HG03064 (cell line): ENCODE measurements around the gene ARHGEF12.
"Not testable (repeated sequence)": the region's sequence is repeated elsewhere in the genome, so short reads cannot be mapped to it uniquely, and the experiment has no call there.

ENCODE experiments used
- ATAC-seq: cut with Tn5 transposase; IDR thresholded peaks from one replicate; pipeline ENCODE4 v1.9.1; 2021; ENCODE audit warnings: low read depth; ENCODE audit not compliant: unreplicated experiment

The ARHGEF12 gene

DNA sequence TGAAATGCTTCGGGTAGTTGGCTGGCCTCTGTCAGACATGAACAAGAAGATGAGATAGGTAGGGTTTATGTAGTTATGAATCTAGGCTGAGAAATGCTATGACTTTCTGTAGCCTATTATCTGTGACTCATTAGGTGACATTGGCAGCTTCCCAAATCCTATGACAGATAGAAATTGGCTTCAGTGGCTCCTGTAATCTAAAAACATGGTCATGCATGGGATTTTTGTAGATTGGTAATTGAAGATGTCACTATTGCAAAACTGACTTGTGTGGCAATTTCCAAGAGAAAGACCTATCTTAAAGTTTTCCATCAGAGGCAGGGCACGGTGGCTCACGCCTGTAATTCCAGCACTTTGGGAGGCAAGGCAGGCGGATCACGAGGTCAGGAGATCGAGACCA lies 145.9 kb downstream of the ARHGEF12 start:
- no peak for ATAC-seq

GRCh38 chr11:120484722-120485121 lies 148.5 kb downstream of the ARHGEF12 start:
- ATAC-seq: no peak

GRCh38 chr11:120486138-120486537 lies 149.9 kb downstream of the ARHGEF12 start:
- ATAC-seq: no peak

DNA sequence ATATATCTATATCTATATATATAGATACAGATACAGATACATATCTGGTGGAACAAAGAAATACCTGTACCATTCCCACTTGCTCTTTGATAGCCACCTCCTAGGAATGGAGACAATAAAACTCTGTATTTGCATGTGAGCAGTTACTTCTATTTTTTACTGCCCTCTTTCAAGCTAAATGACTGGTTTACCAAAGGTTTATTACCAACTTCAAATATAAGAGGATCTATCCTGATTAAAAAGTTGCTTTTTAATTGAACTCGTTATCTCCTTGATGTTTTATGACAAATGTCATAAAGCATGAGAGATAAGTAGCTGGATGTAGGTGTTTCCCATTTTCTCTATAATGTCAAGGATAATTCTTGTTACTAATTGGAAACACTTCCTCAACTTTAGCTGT lies 153.6 kb downstream of the ARHGEF12 start:
- ATAC-seq: no peak

DNA sequence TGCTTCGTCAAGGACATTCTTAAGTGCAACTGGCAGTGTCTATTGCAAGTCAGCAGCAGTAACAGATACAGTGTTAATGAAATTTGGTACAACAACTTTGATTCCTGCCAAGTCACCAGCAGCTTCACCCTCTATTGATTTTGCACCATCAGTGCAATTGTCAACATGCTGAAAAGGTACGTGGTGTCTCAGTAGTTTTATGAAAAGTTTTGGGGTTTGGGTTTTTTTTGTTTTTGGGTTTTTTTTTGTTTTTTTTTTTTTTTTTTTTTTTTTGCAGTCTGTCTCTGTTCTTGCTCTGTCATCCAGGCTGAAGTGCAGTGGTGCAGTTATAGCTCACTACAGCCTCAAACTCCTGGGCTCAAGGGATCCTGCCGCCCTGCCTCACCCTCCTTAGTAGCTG lies 156.3 kb downstream of the ARHGEF12 start:
- ATAC-seq: no peak

DNA sequence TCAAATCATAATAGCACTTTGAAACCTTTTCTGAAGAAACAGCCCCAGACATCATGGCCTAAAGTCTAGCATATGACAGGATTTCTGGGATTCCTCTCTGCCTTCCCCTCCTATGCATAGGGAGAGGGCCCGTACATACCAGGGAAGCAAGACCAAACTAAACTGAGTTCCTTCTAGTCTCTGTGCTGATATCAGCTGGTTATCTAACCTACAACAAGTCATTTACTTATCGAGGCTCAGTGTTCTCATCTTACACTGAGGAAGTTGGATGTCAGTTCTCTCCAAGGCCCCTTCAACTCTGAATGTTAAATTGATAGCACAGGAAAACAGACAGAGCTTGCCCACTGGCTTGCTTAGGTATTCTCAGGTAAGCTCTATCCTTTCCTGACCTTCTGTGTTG lies 158.4 kb downstream of the ARHGEF12 start:
- ATAC-seq: no peak

DNA sequence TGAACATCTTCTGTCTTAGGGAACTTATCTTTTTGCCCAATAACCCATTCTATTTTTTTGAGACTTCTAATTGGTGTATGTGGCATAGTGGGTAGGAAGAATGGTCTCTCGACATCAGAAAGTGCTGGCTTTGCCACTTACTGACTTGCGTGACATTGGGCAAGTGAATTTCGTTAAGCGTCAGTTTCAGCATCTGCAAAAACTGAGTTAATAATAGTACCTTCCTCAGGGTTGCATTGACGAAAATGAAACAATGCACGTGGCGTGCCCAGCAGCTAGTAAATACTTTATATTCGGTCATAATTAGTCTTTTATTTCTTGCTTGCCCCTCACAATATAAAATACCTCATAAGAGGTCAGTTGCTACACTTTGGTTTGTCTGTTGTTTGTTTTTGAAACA lies 162.9 kb downstream of the ARHGEF12 start:
- no peak for ATAC-seq

DNA sequence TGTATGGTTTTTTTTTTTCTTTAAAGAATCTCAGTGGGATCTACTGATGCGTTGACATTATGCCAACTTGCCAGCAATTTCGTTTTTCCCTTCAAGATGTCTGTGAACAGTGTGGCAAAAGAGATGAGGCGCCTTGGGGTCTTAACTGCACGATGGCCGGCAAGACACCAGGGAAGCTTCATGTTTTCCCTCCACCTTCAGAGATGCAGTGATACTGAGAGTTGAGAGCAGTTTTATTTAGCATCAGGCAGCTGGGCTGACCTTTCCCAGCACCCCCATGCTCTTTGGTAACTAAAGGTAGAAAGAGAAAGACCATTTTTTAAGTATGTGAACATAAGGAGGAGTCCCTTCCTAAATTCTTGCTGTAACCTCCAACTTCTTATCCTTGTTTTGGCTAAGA lies 163.6 kb downstream of the ARHGEF12 start:
- ATAC-seq: no peak

- ATAC-seq: no peak
Observed at GRCh38 chr11:120500414-120501071, 164.3 kb downstream of the ARHGEF12 start.

- no peak for ATAC-seq
Observed at GRCh38 chr11:120501440-120501839, 165.2 kb downstream of the ARHGEF12 start.

DNA sequence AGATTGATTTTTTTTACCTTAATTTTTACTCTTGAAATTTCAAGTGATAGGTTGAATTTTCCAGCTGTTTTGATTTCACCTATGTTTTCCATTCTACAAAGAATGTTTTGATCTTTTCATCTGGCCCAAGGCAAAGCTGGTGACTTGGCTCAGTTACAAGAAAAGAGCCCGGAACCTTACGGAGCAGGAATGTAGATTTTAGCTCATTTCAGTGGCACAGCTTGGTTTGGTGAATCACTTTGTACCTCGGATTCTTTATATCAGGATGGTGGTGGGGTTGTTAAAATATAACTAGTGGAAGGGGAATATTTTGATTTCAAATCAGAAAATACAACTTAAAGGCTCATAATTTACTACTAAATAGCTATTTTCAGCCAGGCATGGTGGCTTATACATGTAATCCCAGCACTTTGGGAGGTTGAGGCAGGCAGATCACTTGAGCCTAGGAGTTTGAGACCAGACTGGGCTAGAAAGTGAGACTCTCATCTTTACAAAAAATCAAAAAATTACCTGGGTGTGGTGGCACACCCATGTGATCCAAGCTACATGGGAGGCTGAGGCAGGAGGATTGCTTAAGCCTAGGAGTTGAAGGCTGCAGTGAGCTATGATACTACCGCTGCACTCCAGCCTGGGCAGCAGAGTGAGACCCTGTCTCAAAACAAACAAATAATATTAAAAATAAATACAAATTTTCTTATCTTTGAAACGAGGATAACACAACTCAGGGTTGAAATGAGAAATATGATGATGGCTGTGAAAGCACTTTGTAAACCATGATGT lies 166.0 kb downstream of the ARHGEF12 start:
- ATAC-seq: no peak

DNA sequence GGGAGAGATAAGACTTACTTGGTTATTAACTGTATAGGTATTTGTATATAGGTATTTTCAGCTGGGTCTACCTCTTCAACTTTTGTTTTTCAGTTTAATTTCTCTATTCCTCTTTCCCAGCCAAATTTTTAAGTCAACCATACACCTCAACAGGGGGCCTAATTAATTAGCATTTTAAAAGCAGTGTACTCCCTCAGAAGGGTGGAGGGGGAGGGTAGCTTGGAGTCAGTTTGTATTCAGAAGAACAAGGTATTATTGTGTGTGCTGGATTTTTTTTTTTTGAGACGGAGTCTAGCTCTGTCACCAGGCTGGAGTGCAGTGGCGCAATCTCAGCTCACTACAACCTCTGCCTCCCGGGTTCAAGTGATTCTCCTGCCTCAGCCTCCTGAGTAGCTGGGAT lies 167.3 kb downstream of the ARHGEF12 start:
- ATAC-seq: not testable (repeated sequence)

DNA sequence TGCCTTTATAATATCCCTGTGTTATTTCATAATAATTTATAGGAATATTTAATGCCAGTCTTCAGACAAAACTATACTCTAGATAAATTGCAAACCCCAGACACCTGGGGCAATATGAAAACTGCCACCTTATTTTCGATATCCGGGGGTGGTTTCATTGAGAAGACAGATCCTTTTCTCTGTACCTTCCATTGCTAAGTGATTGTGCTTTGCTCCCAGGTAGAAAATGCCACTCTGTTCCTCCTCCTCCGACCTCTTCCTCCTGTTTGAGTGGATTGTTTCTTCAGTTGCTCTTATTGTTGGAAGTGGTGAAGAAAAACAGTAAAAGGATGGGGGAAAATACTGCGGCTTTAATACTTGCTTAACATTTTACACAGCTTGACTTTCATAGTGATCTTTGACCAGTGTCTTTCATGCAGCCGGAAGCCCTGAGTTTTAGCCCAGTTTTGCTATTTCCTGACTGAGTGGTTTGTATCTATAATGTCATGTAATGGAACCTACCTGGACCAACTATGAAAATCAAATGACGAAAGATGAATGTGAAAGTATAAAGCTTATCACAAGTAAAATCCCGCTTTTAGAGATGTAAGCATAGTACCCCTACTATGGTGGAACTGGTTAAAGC lies 169.7 kb downstream of the ARHGEF12 start:
- no peak for ATAC-seq

GRCh38 chr11:120509346-120510053 lies 173.3 kb downstream of the ARHGEF12 start:
- ATAC-seq: no peak

DNA sequence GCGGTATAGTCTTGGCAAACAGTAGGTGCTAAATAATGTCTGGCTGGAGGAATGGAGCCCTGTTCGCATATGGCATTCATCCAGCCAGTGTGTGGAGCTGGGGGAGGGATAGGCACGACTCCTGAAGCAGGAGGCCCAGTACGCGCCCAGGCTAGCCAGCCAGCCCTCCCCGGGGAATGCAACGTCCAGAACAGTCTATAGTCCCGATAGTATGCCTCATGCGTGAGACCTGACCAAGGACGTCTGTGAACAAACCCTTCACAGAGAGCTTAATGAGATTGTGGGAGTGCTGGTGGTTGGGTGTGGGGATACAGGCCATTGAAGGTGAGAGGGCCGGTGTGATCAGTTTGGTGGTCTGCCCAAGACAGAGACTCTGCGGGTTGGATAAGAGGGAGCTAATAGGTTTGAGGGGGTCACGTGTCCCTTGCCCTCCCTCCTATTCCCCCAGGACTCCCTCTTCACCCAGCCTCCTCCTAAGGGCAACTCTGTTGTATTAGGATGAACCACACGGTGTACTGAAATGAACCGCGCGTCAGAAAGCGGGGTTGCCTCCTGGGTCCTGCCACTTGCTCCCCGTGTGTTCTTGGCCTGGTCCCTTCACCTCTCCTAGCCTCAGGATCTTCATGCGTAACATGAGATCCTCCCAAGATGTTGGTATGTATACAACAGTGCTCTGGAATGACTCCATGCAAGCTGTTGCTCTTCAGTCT lies 174.3 kb downstream of the ARHGEF12 start:
- ATAC-seq: no peak

- peak; percentile 85 for ATAC-seq
Observed at GRCh38 chr11:120511116-120511819, 175.1 kb downstream of the ARHGEF12 start, which contains the start of gene GRIK4. Gene GRIK4, plus strand, starts transcription at chr11:120511748. Its CDS starts 148,571 bp downstream, at chr11:120660319.

- ATAC-seq: no peak
Observed at GRCh38 chr11:120511820-120512738, 175.9 kb downstream of the ARHGEF12 start.

GRCh38 chr11:120512739-120513435 lies 176.7 kb downstream of the ARHGEF12 start:
- no peak for ATAC-seq
